Calu3 (cell line): ENCODE measurements around the gene AMBRA1. TPM values are rescaled to one million over a fixed set of nuclear protein-coding genes. Genes with fewer than 3 reads are reported as not detected.

Experiments
- BruUV-seq: library from RNA; stranded (reverse); fragments of 400-500 nt; replicated peaks from 2 replicates; lab custom pipeline; 2021; lab: Mats Ljungman, UMichigan
- CTCF ChIA-PET: fragments of 300-600 bp; sonication (Branson Sonifier 250); formaldehyde crosslinking; loops from one replicate; lab custom pipeline; 2022; ENCODE audit warnings: antibody characterized with exemption; lab: Charles Lee
- DNase-seq: peaks from one replicate; pipeline ENCODE4 v3.0.0; 2022
- H3K27ac Mint-ChIP-seq: one replicate; pipeline ENCODE4 v1.8.0; 2022; ENCODE audit warnings: mixed read lengths; ENCODE audit not compliant: unreplicated experiment
- H3K27me3 Mint-ChIP-seq: one replicate; pipeline ENCODE4 v1.8.0; 2022; ENCODE audit warnings: mixed read lengths; ENCODE audit not compliant: unreplicated experiment
- H3K36me3 Mint-ChIP-seq: one replicate; pipeline ENCODE4 v1.8.0; 2022; ENCODE audit warnings: mild to moderate bottlenecking, moderate library complexity, mixed read lengths; ENCODE audit not compliant: insufficient read depth, unreplicated experiment
- H3K4me1 Mint-ChIP-seq: one replicate; pipeline ENCODE4 v1.8.0; 2022; ENCODE audit warnings: mild to moderate bottlenecking, low read depth, mixed read lengths; ENCODE audit not compliant: unreplicated experiment
- H3K4me3 Mint-ChIP-seq: one replicate; pipeline ENCODE4 v1.8.0; 2022; ENCODE audit warnings: mild to moderate bottlenecking, low read depth, moderate library complexity, mixed read lengths; ENCODE audit not compliant: unreplicated experiment
- H3K9me3 Mint-ChIP-seq: one replicate; pipeline ENCODE4 v1.8.0; 2022; ENCODE audit warnings: low read depth, mixed read lengths; ENCODE audit not compliant: unreplicated experiment
- CTCF ChIP-seq: fragments of 200-600 bp; IDR thresholded peaks from one replicate; pipeline ENCODE4 v1.8.0; 2022; ENCODE audit warnings: antibody characterized with exemption; ENCODE audit not compliant: unreplicated experiment
- intact Hi-C: fragments of 100-400 bp; cut with micrococcal nuclease; formaldehyde crosslinking; loops from one replicate; pipeline ENCODE4 v1.10.0; 2022; ENCODE audit not compliant: unreplicated experiment
- total RNA-seq: library from RNA; stranded (reverse); gene quantifications from 2 replicates; pipeline ENCODE4 v1.2.3, GENCODE V29; 2022

Gene AMBRA1
- total RNA-seq, 1 experiment from 2014 or later, result 35.0 TPM

- no peaks in the 10 kb centered on the region for H3K36me3 Mint-ChIP-seq
- no TSS peak for BruUV-seq
- CTCF ChIA-PET, result no interaction called here
- intact Hi-C loops, result no loop called here
- no peak overlapping the region for H3K27ac Mint-ChIP-seq
- H3K9me3 Mint-ChIP-seq, result no peaks in the 10 kb centered on the region
- no peaks in the 10 kb centered on the region for H3K27me3 Mint-ChIP-seq
- no peak overlapping the region for H3K4me3 Mint-ChIP-seq
- no peak for TF ChIP-seq CTCF
- H3K4me1 Mint-ChIP-seq, result no peaks in the 10 kb centered on the region
- no peak for DNase-seq
Observed at GRCh38 chr11:46604796-46605195, 11.0 kb upstream of the AMBRA1 start.

- no peak overlapping the region for H3K27ac Mint-ChIP-seq
- no peak for DNase-seq
- no TSS peak for BruUV-seq
- CTCF ChIA-PET, result no interaction called here
- H3K4me1 Mint-ChIP-seq, result no peaks in the 10 kb centered on the region
- H3K4me3 Mint-ChIP-seq, result no peak overlapping the region
- H3K9me3 Mint-ChIP-seq, result no peaks in the 10 kb centered on the region
- no peak for TF ChIP-seq CTCF
- H3K27me3 Mint-ChIP-seq, result no peaks in the 10 kb centered on the region
- intact Hi-C loops, result no loop called here
- no peaks in the 10 kb centered on the region for H3K36me3 Mint-ChIP-seq
Observed at GRCh38 chr11:46603704-46604308, 10.0 kb upstream of the AMBRA1 start.

GRCh38 chr11:46601129-46601528 is 7.3 kb upstream of the AMBRA1 start:
- TF ChIP-seq CTCF, result no peak
- no peak for DNase-seq
- Mint-ChIP-seq H3K27me3 (no peaks in the 10 kb centered on the region), H3K9me3 (no peaks in the 10 kb centered on the region), H3K27ac (no peak overlapping the region), H3K4me3 (no peak overlapping the region), H3K4me1 (peaks cover 10% of the 10 kb centered on the region), H3K36me3 (no peaks in the 10 kb centered on the region)
- intact Hi-C loops, result no loop called here
- no TSS peak for BruUV-seq
- CTCF ChIA-PET, result no interaction called here

GRCh38 chr11:46600194-46600960 is 6.6 kb upstream of the AMBRA1 start:
- Mint-ChIP-seq H3K4me3 (no peak overlapping the region), H3K9me3 (no peaks in the 10 kb centered on the region), H3K36me3 (no peaks in the 10 kb centered on the region), H3K27me3 (no peaks in the 10 kb centered on the region), H3K4me1 (peaks cover 10% of the 10 kb centered on the region), H3K27ac (no peak overlapping the region)
- no peak for TF ChIP-seq CTCF
- intact Hi-C loops, result no loop called here
- CTCF ChIA-PET, result interaction anchor here (0.7 to 1.1 kb wide), 2 partner anchors 12 to 45 kb away, joined by 3 read pairs; no protein-coding TSS in a partner anchor
- BruUV-seq, result no TSS peak
- no peak for DNase-seq
